ENCODE measurements around the gene UBE2E1.

UBE2E1 gene

GRCh38 chr3:23938688-23939087, 132.9 kb downstream of the UBE2E1 start:
- Histone ChIP-seq H3K4me1 (peaks cover 0 to 9% (median 0%) of the 10 kb centered on the region in 10 experiments; a peak in 10 of 20 replicates), H3K27ac (no peak overlapping the region), H3K9ac (no peak overlapping the region), H4K20me1 (no peaks in the 10 kb centered on the region), H3K36me3 (no peaks in the 10 kb centered on the region), H3K4me3 (no peak overlapping the region), H3K27me3 (peaks cover 2 to 12% (median 7%) of the 10 kb centered on the region in 11 experiments; a peak in 19 of 22 replicates), H3K9me3 (replicated peaks in 1 of 11) (peaks cover 0 to 10% (median 0%) of the 10 kb centered on the region in 11 experiments; a peak in 8 of 22 replicates), H3K4me2 (no peak overlapping the region)
- TF ChIP-seq Cebpa-rat (IDR thresholded peaks at IDR 0.05) = peak in 1 of 11 experiments; percentile 21; a peak in 1 of 22 replicates

DNA sequence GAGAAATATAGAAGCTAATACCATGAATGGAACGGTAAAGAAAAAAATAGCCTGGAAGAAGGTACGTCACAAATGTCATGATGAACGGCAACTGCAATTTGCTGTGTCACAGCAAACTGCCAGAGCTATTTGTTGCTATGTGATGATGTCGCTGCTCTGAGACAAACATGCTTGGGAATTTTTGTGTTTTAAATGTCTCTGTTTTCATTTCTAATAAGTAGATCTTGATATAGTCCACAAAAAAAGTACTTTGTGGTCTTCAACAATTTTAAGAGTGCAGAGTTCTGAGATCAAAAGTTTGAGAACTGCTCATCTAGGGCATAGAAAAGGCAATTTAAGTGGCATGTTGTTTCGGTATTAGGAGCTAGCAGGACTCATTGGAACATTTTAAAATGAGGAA, 135.0 kb downstream of the UBE2E1 start:
- H3K27me3 ChIP-seq = peaks cover 6 to 28% (median 20%) of the 10 kb centered on the region in 11 experiments; a peak in 20 of 22 replicates
- H3K9ac ChIP-seq = no peak overlapping the region
- H3K9me3 ChIP-seq (replicated peaks in 1 of 11) = peaks cover 0 to 10% (median 0%) of the 10 kb centered on the region in 11 experiments; a peak in 8 of 22 replicates
- H4K20me1 ChIP-seq = no peaks in the 10 kb centered on the region
- H3K36me3 ChIP-seq = no peaks in the 10 kb centered on the region
- H3K4me2 ChIP-seq = no peak overlapping the region
- H3K4me1 ChIP-seq = peaks cover 0 to 9% (median 0%) of the 10 kb centered on the region in 10 experiments; a peak in 10 of 20 replicates
- TF ChIP-seq Cebpa-rat (IDR thresholded peaks at IDR 0.05) = no peak
- H3K4me3 ChIP-seq = no peak overlapping the region
- no peak overlapping the region for H3K27ac ChIP-seq
